HG03103 (cell line): ENCODE data around the gene TAF1L.
A peak's percentile ranks its signal among the peaks of the same experiment; 100 is the strongest.

Source experiments
- ATAC-seq: cut with Tn5 transposase; IDR thresholded peaks from one replicate; pipeline ENCODE4 v1.9.1; 2021; ENCODE audit warnings: low read depth; ENCODE audit not compliant: unreplicated experiment

The TAF1L gene

DNA sequence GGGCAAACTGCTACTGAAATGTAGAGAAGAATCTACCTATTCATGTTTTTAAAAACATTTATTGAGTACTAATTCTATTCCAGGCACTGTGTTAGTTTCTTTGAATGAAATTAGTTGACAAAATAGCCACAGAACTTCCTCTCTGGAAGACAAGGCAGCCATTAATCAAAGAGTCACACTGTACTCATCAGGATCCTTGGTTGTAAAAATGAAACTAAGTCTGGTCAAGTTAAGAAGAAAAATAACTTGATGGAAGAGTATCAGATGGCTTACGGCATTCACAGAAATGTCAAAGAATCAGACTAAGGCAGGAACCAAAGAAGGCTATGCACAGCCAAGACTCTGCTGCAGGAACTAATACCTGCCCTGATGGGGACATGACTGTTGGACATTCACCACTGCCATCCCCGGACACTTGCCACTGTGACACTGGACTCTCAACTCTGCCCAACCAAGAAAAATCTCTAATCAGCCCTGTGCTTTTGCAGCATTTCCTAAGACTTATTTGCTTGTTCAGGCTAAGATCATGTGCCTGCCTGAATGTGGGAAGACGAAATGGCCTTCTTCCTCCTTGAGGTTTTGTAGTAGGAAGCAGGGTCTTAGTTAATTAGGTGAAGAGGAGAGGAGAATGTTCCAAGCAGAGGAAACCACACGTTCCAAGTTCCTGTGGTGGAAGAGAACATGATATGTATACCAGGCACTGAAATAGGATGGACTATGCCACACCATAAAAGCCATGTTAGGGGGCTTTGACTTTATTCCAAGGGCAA is 39.2 kb downstream of the TAF1L start:
- ATAC-seq, result no peak

DNA sequence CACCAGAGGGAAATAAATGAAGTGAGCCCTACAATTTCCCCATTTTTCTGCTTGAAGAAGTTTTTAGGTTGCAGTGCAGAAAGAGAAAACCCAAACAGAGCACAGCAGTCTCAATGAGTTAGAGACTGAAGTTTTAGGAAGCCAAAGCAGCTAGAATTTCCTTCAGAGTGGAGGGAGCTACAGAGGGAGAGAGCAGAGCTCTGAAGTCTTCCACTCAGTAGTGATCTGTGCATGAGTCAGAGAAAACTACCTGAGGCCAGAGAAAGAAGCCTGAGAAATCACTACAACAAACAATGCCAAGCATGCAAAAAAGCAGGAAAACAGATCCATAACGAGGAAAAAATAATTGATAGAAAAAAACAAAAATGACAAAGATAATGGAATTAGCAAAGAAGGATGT is 44.6 kb downstream of the TAF1L start:
- ATAC-seq, result no peak

DNA sequence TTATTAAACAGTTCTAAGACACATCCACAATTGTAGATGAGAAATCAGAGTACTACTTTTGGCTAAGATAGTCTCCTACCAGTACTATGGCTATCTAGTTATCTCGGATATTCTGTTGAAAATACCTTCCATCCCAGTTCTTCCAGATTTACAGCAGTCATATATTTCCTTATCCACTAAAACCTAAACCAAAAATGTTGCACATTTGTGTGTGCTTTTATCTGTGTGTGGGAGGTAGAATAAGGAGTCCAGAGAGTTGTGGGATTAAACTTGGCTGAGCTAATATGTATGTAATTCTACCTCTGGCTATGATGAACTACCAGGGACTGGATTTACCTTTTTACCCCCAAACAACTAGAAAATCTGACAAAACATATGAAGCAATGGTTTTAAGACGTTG is 45.0 kb downstream of the TAF1L start:
- no peak for ATAC-seq

DNA sequence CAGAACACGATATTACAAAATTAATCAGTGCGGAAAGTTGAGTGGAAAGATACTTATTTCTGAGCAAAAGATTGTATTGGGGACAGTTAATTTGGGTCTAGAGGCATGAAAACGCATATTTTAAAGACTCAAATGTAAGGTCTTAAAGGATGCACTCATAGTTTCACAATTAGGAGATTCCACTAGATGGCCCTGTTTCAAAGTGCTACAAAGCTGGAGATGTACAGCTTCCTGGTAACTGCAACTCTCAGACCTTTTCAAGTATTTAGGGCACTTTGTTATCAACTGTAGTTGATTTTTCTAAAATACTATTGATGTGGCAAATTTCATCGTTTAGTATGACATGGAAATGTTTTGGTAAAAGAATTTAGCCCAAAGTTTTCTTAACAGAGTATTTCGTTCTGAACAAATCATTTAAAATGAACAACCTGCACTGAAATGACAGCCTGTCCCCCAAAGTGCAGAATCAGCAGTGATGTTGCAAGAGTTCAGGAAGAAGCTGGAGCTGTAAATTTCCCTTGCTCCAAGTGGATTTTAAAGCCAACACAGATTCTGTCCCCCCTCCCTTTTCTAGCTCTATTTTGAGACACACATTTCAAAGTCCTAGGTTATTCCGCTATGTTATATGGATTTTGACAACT is 46.3 kb downstream of the TAF1L start:
- ATAC-seq, result peak; percentile 76

DNA sequence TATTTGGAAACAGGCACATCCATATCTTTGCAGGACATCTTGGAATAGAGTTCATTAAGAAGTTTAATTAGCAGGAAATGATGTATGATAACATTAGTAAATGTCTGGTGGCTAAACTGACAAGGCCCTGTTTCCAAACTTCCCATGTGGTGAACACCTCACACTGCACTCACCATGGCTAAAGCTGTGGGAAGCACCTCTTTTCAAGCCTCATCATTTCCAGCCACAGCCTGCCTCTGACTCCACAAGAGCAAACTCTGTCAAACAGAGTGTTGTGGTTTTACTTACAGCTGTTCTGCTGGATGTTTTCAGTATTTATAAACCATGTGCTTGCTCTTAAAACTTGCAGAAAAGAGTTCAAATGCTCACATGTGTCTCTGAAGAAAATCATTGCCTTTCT is 47.6 kb downstream of the TAF1L start:
- no peak for ATAC-seq

DNA sequence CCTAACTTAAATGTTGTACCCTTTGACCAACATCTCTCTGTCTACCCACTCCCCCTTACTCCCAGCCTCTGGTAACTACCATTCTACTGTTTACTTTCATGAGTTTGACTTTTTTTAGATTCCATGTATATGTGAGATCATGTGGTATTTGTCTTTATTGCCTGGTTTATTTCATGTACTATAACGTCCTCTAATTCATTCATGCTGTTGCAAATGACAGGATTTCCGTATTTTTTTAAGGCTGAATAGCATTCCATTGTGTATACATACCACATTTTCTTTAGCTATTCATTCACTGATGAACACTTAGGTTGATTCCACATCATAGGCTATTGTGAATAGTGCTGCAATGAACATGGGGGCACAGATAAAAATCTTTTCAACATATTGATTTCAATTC is 50.7 kb downstream of the TAF1L start:
- no peak for ATAC-seq

DNA sequence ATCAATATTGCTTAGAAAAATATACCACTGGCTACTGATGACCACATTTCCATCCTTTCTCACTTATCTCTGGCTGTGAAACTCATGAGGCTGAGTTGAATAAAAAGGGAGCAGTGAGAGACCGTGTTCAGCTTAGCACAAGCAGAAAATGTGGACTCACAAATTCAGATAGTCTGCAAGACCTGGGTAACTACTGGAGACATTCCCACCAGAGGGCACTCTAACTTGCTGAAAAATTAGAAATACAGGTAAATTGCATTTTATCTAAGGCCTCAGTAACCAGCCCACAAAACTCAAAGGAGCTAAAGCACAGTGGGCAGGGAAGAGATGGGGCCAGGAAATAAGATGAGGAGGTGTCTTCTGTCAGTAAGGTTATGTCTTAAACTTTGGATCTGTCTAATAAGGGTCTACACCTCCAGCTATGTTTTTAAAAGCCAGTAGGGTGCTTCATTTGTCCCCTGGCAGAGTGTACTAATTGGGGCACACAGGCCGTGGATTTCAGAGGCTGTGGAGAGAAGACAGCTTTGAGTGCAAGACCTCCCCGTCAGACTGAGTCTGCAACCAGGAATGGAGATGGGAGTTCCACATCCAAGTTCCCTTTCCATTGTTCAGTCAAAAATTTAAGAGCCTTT is 53.8 kb downstream of the TAF1L start:
- no peak for ATAC-seq

DNA sequence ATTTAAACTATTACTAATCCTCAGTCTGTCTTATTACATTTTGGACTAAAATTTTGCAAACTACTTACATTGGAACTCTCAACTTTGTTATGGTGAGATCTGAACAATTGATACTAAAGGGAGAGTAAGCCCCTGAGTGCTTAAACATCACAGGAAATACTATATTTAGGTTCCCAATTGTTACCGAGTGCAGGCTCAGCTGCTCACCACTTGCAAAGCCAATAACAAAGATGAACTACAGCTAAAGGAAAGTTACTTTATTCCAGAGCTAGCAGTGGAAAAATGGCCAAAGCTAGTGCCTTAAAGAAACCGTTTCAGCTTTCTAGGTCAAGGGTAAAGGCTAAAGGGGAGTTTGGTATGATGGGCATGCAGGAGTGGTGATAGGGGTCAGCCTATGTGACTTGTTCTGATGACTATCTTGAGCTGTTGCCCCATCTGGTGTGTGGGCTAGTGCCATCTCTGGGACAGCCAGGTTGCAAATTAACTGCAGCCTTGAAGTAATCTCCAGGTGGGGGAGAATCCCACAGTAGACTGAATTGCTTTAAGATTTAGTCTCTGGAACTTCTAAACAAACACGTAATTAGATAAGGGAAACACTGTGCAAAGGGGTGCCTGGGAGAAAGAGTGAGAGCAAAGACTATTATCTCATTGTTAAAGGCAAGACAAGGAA is 54.7 kb downstream of the TAF1L start:
- no peak for ATAC-seq

DNA sequence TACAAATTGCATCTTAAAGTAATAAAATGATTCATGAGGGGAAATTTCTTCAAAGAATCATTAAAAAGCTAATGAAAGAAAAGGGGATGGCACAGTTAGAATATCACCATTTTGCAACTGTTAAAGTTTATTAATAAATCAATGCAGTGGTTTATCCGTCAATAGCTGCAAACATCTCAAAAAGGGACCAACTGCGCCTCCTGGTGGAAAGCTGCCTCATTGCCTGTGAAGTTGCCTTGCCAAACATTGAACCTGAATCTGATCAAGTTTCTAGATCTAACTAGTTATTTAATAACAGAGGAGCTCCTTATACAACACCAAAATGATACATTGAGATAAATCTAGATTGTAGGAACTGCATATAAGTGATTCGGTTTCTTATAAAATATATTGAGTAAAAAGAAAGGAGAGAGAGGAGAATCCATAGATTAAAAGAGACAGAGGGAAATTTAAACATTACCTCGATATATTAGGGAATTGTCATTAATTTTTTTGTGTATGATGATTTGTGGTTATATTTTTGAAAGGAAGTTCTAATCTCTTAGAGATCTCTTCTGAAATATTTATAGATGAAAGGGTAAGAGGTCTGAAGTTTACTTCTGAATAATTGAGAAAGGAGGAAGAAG is 55.6 kb downstream of the TAF1L start:
- no peak for ATAC-seq
